Vagina (tissue), 2 donors: ENCODE results near the gene FAM234B. TPM values are rescaled to one million over a fixed set of nuclear protein-coding genes. Genes with fewer than 3 reads are reported as not detected.

Experiments used
- DNase-seq, 2 donors: peaks; one replicate each; pipeline ENCODE4 v3.0.0-alpha.2; 2017; ENCODE audit errors: extremely low spot score in 2 of 2
- H3K27ac ChIP-seq: fragments of 200-600 bp; sonication (generic); one replicate; pipeline ENCODE4 v1.5.1; 2019
- H3K27me3 ChIP-seq: fragments of 200-600 bp; sonication (generic); one replicate; pipeline ENCODE4 v1.5.1; 2019
- H3K36me3 ChIP-seq, 2 donors: fragments of 200-600 bp; sonication (generic); one replicate each; pipeline ENCODE4 v1.5.1; 2017 to 2019
- H3K4me1 ChIP-seq: fragments of 200-600 bp; sonication (generic); one replicate; pipeline ENCODE4 v1.5.1; 2019
- H3K4me3 ChIP-seq, 2 donors: fragments of 200-600 bp; sonication (generic); 1 replicate in 1 of 2; 2 replicates in 1 of 2; pipeline ENCODE4 v1.5.1; 2016 to 2019
- H3K9me3 ChIP-seq: fragments of 200-600 bp; sonication (generic); one replicate; pipeline ENCODE4 v1.5.1; 2019
- POLR2A ChIP-seq, 2 donors: fragments of 450-650 bp; IDR thresholded peaks; one replicate each; pipeline ENCODE4 v1.6.1; 2017; ENCODE audit warnings: antibody characterized with exemption in 2 of 2, mild to moderate bottlenecking in 2 of 2, moderate library complexity in 2 of 2
- POLR2AphosphoS5 ChIP-seq, 2 donors: sonication (generic); formaldehyde crosslinking; IDR thresholded peaks; one replicate each; pipeline ENCODE4 v1.9.0; 2017; ENCODE audit warnings: antibody characterized with exemption in 2 of 2, mild to moderate bottlenecking in 2 of 2, low read depth in 1 of 2; ENCODE audit not compliant: insufficient read depth in 1 of 2
- intact Hi-C: fragments of 100-400 bp; cut with DNase I; formaldehyde crosslinking; loops from one replicate; pipeline ENCODE4 v1.15.1; 2023
- total RNA-seq: library from RNA; depleted of rRNA; stranded (reverse); fragments of >200 nt; gene quantifications from one replicate; pipeline ENCODE4 v1.2.3, GENCODE V29; 2016
- TF ChIP-seq, protein P1 (sequence below), 3 experiments: fragments of 450-650 bp in 2 of 3; fragments of 200-600 bp in 1 of 3; sonication (generic) in 1 of 3; IDR thresholded peaks; one replicate each; pipeline ENCODE4 v1.5.1; 2017 to 2019; ENCODE audit warnings: antibody characterized with exemption in 3 of 3, mild to moderate bottlenecking in 2 of 3, moderate library complexity in 2 of 3

FAM234B gene
- total RNA-seq, 1 donor from 2014 or later = 11.0 TPM

DNA sequence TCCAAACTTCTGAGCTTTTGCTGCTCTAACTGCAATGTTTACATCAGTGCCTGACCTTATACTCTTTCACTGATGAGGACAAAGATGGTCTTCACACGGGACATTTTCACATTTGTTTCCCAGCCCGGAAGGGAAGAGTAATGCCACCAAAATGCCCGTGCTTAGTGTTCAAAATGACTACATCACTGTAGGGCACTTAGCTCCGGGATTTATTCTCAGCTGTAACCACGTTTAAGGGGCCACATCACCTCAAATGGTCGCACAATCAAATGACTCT is 56.4 kb downstream of the FAM234B start:
- H3K4me3 ChIP-seq = peak overlapping the region; percentile 55 to 60

DNA sequence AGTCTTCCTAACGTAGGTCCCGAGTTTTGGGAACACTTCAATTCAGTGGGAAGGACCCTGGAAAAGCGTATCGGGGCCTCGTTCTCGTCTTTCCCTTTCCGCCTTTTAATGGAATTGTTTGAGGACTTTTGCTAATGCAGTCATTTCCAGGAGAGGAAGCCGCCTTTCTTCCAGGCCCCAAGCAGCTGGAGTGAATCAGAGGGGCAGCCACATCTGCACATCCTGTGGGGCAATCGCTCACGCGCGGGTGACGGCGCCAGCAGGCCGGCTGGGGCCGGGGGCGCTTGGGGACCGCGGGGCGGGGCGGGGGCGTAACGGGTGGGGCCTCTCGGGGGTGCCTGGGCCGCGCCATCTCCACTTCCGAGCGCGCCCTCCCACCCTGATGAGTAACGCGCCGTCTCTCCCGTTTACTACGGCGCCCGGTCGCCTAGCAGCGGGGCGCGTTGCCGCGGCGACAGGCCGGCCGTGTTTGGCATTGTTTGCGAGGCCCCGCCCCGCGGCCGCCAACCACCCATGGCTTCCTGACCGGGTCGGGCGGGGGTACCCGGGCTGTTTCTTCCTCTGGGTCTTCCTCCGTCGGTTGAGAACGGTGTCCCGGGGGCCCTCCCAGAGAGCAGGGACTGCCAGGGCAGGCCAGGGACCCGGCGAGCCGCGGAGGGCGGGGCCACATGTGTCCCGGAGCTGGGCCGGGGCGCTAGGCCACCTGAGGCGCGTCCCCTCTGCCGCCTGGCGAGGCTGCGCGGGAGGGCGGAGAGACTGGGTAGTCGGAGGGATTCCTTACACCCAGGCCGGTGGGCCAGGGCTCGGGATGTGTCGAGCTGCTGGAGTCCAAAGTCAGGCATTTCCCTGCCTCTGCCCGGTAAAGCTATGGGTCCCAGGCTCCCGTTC is 56.9 kb downstream of the FAM234B start:
- intact Hi-C loops = loop anchor here (2.0 kb wide), 1 partner anchor 96 kb away; the partner anchor contains the start of gene EMP1
- TF ChIP-seq, protein P1, sequence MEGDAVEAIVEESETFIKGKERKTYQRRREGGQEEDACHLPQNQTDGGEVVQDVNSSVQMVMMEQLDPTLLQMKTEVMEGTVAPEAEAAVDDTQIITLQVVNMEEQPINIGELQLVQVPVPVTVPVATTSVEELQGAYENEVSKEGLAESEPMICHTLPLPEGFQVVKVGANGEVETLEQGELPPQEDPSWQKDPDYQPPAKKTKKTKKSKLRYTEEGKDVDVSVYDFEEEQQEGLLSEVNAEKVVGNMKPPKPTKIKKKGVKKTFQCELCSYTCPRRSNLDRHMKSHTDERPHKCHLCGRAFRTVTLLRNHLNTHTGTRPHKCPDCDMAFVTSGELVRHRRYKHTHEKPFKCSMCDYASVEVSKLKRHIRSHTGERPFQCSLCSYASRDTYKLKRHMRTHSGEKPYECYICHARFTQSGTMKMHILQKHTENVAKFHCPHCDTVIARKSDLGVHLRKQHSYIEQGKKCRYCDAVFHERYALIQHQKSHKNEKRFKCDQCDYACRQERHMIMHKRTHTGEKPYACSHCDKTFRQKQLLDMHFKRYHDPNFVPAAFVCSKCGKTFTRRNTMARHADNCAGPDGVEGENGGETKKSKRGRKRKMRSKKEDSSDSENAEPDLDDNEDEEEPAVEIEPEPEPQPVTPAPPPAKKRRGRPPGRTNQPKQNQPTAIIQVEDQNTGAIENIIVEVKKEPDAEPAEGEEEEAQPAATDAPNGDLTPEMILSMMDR (IDR thresholded peaks at IDR 0.05) = no peak
- TF ChIP-seq POLR2AphosphoS5 (IDR thresholded peaks at IDR 0.05; ENCODE audit: insufficient read depth in 1 of 2, low read depth in 1 of 2) = peak in 1 of 2 donors; percentile 82
- Histone ChIP-seq H3K27ac (peak overlapping the region; percentile 96), H3K4me1 (peaks cover 70% of the 10 kb centered on the region), H3K4me3 (peak overlapping the region; percentile 55 to 60), H3K27me3 (no peaks in the 10 kb centered on the region), H3K36me3 (no peaks in the 10 kb centered on the region), H3K9me3 (no peaks in the 10 kb centered on the region)
- DNase-seq = peak in 1 of 2 donors; percentile 96

More for the DNA sequence above, 56.4 kb downstream of the FAM234B start:
- Histone ChIP-seq H3K4me1 (peaks cover 70% of the 10 kb centered on the region), H3K9me3 (no peaks in the 10 kb centered on the region), H3K27ac (peak overlapping the region; percentile 96), H3K27me3 (no peaks in the 10 kb centered on the region), H3K36me3 (no peaks in the 10 kb centered on the region)
- no peak for DNase-seq
- TF ChIP-seq POLR2AphosphoS5 (IDR thresholded peaks at IDR 0.05; ENCODE audit: insufficient read depth in 1 of 2, low read depth in 1 of 2) = no peak
- no peak for TF ChIP-seq POLR2A (IDR thresholded peaks at IDR 0.05)
- TF ChIP-seq, protein P1 (IDR thresholded peaks at IDR 0.05) = no peak
- intact Hi-C loops = loop anchor here (2.0 kb wide), 1 partner anchor 96 kb away; the partner anchor contains the start of gene EMP1

DNA sequence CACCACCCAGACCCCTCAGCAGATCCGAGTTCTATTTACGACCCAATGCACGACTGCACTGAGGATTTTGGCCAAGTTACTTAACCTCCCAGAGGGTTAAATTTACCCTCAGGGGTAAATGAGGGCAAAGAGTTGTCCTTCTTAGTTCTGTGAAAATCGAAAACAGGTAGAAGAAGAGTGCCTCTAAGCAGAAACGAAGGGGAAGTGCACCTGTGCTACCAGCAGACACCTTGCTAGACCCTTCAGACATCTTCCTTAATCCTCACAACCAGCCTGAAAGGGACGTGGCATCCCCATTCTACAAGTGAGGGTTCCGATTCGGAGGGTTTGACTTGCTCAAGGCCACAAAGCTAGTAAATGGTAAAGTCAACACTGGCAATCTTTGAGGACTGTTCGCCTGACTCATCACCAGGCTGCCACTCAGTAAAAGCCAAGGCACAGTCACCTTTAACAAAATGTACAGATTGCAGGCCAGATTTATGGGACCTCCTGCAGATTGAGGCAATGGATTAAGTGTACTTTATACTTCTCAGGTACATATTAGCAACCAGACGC is 57.7 kb downstream of the FAM234B start:
- peak in 1 of 2 donors; percentile 51 for TF ChIP-seq POLR2AphosphoS5 (IDR thresholded peaks at IDR 0.05; ENCODE audit: insufficient read depth in 1 of 2, low read depth in 1 of 2)
- TF ChIP-seq POLR2A (IDR thresholded peaks at IDR 0.05) = no peak
- H3K4me1 ChIP-seq = peaks cover 66% of the 10 kb centered on the region

DNA sequence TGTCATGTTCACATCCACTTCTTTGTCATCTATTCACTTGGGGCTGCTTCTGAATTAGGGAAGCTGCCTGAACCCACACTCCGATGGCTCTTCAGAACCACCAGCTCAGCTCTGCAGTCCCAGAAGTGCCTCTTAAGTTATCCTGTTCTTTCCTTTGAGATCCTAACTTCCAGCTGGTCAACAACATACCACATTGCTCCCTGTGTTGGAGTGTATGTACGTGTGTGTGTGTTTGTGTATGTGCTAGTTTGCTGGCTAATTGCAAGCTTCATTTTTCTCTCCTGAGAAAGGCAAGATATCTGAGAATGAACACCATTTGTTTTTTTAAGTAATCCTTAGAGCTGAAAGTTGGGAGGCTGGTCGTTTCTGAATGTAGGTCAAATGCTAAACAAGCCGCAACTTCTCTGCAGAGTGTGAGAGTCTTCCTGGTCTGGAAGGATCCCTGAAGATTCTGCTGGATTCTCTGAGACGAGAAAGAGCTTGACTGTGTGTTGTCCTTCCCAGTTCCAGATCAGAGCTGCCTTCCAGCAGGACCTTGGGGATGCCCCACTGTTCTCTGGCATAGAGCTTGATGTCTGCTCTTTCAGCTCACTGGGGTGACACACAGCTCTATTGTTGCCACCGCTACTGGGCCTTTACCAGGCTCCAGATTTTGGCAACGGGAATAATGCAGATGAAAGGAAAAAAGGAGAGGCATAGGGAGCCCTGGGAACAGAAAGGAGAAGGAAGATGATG is 58.4 kb downstream of the FAM234B start:
- TF ChIP-seq, protein P1 (IDR thresholded peaks at IDR 0.05) = no peak
- TF ChIP-seq POLR2A (IDR thresholded peaks at IDR 0.05) = no peak
- no peak for TF ChIP-seq POLR2AphosphoS5 (IDR thresholded peaks at IDR 0.05; ENCODE audit: insufficient read depth in 1 of 2, low read depth in 1 of 2)
- no peaks in the 10 kb centered on the region for H3K36me3 ChIP-seq
- H3K4me1 ChIP-seq = peaks cover 63% of the 10 kb centered on the region
- H3K27me3 ChIP-seq = no peaks in the 10 kb centered on the region
- peak overlapping the region; percentile 96 for H3K27ac ChIP-seq
- H3K4me3 ChIP-seq = no peak overlapping the region
- DNase-seq = no peak
- no peaks in the 10 kb centered on the region for H3K9me3 ChIP-seq
- intact Hi-C loops = no loop called here

More for the DNA sequence above, 57.7 kb downstream of the FAM234B start:
- peak overlapping the region; percentile 55 to 60 for H3K4me3 ChIP-seq
- no peak for DNase-seq
- H3K27me3 ChIP-seq = no peaks in the 10 kb centered on the region
- intact Hi-C loops = loop anchor here (2.0 kb wide), 1 partner anchor 95 kb away; the partner anchor contains the start of gene EMP1
- peak overlapping the region; percentile 96 for H3K27ac ChIP-seq
- H3K9me3 ChIP-seq = no peaks in the 10 kb centered on the region
- H3K36me3 ChIP-seq = no peaks in the 10 kb centered on the region

DNA sequence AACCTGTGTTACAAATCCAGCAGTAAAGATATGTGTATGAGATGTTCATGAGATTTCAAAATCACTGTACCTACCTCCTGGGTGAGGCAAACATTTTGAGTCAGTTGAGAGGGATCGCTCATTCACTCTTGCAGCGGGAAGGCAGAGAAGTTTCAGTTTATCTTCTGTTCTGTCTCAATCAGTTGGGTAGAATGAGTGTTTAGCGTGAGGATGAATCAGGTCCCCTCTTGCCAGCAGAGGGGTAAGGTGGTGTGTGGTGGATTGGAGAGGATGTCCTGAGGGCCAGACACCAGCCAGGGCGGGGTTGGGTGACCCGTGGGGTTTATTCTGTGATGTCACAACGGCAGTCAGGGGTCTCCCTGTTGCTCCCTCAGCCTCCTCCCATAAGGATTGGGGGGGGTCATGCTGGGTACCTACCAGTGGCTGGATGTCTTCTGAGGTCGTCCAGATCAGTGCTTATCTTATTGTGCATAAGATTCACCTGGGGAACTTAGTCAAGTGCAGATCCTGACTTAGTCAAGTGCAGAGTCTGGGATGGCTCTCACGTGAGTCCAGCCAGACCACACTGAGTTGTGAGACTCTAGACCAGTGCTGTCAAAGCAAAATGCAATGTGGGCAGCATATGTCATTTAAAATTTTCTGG is 59.3 kb downstream of the FAM234B start, which contains the start of gene GSG1:
Gene GSG1 (minus strand): TSS at position 277 of the 643 bp plus-strand sequence. CDS start 155 bp downstream, at position 122.
- H3K4me3 ChIP-seq = no peak within 1 kb of the TSS
- intact Hi-C loops = no loop called here
- no peaks in the 10 kb centered on the region for H3K27me3 ChIP-seq
- TF ChIP-seq POLR2AphosphoS5 (IDR thresholded peaks at IDR 0.05; ENCODE audit: insufficient read depth in 1 of 2, low read depth in 1 of 2) = no peak
- TF ChIP-seq POLR2A (IDR thresholded peaks at IDR 0.05) = no peak
- TF ChIP-seq, protein P1 (IDR thresholded peaks at IDR 0.05) = no peak
- DNase-seq = no peak
- peaks cover 59% of the 10 kb centered on the region for H3K4me1 ChIP-seq
- H3K27ac ChIP-seq = peak within 1 kb of the TSS; percentile 96
- H3K9me3 ChIP-seq = no peaks in the 10 kb centered on the region
- no peaks in the 10 kb centered on the region for H3K36me3 ChIP-seq
